ENCODE data around the gene TBC1D4.
"Not testable (repeated sequence)": the region's sequence is repeated elsewhere in the genome, so short reads cannot be mapped to it uniquely, and the experiment has no call there.

TBC1D4 gene

DNA sequence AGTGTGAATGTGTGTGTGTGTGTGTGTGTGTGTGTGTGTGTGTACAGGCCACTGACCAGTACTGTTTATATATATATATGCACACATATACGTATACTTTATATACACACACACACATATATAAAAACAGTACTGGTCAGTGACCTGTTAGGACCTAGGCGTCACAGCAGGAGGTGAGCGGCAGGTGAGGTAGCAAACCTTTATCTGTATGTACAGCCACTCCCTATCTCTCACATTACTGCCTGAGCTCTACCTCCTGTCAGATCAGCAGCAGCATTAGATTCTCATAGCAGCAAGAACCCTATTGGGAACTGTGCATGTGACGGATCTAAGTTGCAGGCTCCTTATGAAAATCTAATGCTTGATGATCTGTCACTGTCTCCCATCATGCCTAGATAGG lies 34.5 kb downstream of the TBC1D4 start:
- DNase-seq, result no peak

GRCh38 chr13:75446874-75447273 lies 35.1 kb downstream of the TBC1D4 start:
- DNase-seq, result no peak

DNA sequence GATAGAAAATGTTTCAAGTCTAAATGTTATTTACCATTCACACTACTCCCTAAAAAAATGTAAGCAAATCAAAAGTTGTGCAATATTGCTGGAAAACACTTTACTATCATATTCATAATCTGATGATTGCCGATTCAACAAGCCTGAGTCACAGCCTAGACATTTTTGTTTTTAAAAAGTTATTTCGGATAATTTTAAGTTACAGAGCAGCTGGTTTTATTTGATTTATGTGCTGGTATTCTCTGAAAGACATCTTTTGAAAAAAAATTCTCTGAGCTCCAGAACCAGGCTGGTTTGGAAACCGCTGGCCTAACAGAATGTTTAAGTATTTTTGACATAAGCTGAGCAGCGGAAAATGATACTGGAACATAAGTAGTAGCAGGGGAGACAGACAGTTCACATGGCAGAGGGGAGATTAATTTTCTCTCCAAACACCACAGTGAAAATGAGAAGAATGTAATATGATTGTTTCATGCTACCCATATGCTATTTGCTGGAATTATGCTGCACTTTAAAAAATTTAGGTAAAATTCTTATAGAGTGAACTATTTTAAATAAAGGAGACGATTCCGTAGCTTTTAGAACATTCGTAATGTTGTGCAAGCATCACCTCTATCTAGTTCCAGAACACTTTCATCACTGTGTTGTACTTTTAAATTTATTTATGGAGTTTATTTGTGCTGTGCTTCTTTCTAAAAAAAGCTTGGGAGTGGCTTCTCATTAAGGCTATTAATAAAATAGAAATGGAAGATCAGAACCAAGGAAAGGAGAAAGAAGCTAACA lies 36.1 kb downstream of the TBC1D4 start:
- no peak for DNase-seq

DNA sequence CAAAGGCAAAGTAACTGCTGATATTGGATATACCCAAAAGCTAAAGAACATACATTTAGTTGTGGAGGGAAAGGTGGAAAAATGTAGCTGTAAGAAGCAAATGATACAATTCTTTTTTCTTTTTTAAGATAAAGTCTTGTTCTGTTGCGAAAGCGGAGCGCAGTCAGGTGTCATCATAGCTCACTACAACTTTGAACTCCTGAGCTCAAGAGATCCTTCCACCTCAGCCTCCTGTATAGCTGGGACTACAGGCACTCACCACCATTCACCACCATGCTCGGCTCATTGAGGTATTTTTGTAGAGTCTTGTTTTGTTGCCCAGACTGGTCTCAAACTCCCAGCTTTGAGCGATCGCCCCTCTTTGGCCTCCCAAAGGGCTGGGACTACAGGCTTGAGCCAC lies 38.0 kb downstream of the TBC1D4 start:
- no peak for DNase-seq

DNA sequence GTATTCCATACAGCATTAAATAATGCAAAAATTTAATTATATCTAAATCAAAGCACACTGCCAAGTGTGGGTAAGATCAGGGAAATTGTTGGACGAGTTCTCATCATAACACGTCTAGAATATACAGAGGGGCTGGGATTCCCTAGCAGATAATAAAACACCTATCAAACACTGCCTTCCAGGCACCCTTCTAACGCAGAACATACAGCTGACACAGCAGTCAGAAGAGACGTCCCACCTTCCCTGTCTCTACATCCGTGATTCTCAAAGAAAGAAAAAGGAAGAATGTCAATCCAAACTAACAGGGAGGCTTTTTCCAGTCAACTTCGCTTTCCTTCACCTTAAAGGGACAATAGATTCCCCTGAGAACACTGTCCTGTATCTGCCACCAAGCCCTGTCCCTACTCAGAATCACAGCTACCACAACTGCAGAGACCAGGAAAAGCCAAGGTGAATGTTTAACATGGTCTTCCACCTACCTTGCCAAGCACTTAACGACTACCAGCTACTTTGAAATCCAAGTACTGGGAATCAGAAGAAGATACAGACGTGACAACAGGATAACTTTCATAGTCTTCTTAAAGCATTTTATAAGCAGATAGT lies 38.5 kb downstream of the TBC1D4 start:
- DNase-seq, result no peak

- DNase-seq, result no peak
Measured at GRCh38 chr13:75442736-75443234, 39.2 kb downstream of the TBC1D4 start.

DNA sequence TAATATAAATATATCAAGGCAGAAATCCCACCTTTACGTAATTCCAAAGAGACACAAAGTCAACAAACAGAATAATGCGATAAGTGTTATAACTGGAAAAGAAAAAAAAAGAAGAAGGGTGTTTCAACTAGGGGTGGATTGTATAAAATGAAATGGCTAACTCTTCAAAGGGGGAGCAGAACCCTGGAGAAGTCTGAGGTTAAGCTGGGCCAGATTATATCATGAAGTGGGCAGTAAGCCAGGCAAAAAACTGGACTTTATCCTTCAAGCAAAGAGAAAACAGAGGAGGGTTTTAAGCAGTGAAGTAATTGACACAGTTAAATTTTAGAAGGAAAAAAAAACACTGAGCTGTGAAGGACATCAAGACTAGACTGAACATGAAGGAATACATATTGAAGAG lies 41.9 kb downstream of the TBC1D4 start:
- no peak for DNase-seq

DNA sequence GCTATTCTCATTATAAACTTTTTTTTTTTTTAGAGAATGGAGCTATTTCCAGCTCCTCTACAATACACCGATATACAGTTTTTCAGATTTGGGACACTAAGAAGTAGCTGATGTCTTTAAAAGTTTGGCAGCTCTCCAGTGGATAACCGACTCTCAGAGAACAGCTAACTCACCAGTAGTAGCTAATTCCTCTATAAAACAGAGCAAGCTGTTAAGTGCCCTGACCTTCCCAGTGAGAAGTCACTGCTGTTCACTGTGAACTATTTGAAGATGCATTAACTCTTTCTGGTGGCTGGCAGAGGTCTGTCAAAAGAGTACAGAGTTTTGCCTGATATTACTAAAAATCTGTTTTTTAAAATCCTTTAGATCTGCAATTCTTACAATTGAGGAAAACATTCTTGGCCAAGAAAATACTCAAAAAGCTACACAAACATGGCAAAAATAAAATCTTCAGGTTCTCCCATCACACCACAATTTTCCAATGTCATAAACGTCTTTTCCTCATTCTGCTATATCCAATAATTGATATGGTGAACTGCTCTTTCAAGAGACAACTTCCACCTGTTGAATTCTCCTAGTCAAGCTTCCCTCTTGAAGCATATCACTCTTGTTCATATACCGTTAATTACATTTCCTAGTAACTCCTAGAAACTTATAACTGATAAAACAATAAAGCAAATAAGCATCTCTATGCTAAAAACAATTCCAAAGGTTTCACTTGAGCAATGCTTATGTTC lies 44.2 kb downstream of the TBC1D4 start:
- no peak for DNase-seq

- DNase-seq, result not testable (repeated sequence)
Measured at GRCh38 chr13:75434126-75434525, 47.8 kb downstream of the TBC1D4 start.

DNA sequence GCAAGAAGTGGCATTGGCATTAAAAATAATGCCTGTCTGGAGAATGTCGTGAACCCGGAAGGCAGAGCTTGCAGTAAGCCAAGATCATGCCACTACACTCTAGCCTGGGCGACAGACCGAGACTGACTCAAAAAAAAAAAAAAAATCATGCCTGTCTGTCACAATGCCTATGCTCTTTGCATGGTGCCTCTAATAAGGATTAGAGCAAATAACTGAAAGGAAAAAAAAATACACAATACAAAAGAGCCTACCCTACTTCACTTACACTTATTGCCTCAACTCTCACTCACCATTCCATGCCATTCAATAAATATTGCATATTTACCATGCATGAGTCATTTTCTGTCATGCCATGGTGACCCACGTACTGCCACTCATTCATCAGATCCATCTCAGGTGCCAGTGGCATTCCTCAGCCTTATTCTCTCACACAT lies 49.1 kb downstream of the TBC1D4 start:
- DNase-seq, result no peak

GRCh38 chr13:75432045-75432444 lies 49.9 kb downstream of the TBC1D4 start:
- DNase-seq, result no peak

DNA sequence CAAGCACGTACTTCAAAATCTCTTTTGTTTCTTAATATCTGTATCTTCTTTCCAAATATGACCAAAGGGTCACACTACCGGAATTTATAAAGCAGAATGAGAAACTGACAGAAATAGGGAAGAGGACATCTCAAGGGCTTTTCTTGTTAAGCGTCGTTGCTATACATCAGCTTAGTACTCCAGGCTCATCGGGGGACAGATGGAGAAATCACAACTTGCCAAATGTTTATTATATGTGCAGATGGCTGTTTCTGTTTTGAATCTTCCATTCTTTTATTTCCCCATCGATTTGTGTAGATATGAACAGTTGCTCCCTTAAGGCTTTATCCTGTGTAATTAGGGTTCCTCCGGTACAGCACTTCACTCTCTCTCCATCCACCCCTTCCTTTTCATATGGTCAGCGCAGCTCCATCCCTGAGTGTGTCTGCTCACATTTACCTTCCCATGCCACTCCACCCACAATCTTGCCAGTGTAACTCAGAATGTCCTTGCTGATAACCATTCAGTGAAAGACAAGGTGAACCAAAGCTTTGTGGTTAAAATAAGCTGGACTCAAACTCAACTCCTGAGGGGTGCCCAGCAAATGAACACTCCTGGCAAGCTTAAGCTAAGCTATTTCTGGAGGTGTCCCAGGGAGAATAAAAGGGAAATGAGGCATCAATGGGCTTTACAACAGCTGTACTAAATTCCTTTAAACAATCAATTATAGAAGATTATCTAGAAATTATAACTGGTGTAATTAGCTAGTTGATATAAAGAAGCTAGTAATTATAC lies 51.3 kb downstream of the TBC1D4 start:
- no peak for DNase-seq

GRCh38 chr13:75426421-75426820 lies 55.5 kb downstream of the TBC1D4 start:
- no peak for DNase-seq

- DNase-seq, result no peak
Measured at GRCh38 chr13:75425216-75426009, 56.6 kb downstream of the TBC1D4 start.

- DNase-seq, result no peak
Measured at GRCh38 chr13:75423946-75424345, 58.0 kb downstream of the TBC1D4 start.

DNA sequence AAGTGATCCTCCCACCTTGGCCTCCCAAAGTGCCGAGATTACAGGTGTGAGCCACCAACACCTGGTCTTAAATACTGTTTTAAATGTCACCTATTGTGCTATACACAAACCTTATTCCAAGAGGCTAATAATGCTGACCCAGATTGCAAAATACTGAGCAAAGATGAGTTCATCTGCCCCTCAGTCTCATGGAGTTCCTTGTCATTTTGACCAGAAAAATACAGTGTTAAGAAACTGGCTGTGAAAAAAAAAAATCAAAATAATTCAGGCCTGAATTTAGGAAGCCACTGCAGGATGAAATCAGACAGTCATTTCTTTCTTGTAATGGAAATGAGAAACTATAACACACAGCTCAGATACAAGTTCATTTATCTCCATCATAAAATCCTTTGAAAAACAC lies 59.9 kb downstream of the TBC1D4 start:
- no peak for DNase-seq

- no peak for DNase-seq
Measured at GRCh38 chr13:75421133-75421532, 60.8 kb downstream of the TBC1D4 start.

DNA sequence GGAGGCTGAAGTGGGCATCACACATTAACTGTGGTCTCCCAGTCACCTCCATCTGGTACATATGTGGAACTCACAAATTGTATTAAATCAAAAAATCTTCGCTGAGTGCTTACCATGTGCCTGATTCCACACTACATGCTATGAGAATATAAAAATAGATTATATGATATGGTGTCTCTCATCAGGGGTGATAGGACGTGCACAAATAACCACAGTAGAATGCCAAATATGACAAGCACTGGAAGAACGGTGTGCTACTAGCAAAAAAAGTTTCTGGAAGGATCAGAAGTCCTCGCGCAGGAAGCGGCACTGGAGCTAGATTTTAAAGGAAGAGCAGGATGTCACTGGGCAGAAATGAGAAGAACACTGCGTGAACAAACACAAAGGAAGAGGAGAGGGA lies 62.3 kb downstream of the TBC1D4 start:
- DNase-seq, result no peak

GRCh38 chr13:75418997-75419396 lies 63.0 kb downstream of the TBC1D4 start:
- no peak for DNase-seq

GRCh38 chr13:75418186-75418843 lies 63.7 kb downstream of the TBC1D4 start:
- DNase-seq, result no peak

- DNase-seq, result no peak
Measured at GRCh38 chr13:75417656-75418055, 64.3 kb downstream of the TBC1D4 start.

GRCh38 chr13:75417012-75417384 lies 65.0 kb downstream of the TBC1D4 start:
- DNase-seq, result no peak

Measured in activated CD4-positive, alpha-beta T cell treated with anti-CD3 and anti-CD28 coated beads, Interleukin-2, amount 50 U/mL, for 4 hours (primary cell).